ENCODE data around the gene POLR3B.
A peak's percentile ranks its signal among the peaks of the same experiment; 100 is the strongest.

POLR3B gene

GRCh38 chr12:106488884-106489283 is 131.3 kb downstream of the POLR3B start:
- WGBS, 2 experiments, result 49 to 55% methylated on average over 2 of the region's 3 CpGs
- Histone ChIP-seq H3K27me3 (ENCODE audit: control insufficient read depth, insufficient read depth, low read length, poor library complexity, severe bottlenecking) (no peaks in the 10 kb centered on the region), H3K4me1 (ENCODE audit: control insufficient read depth, insufficient read depth, low read length) (peaks cover 51% of the 10 kb centered on the region), H3K36me3 (ENCODE audit: control insufficient read depth, insufficient read depth, low read length) (no peaks in the 10 kb centered on the region), H3K27ac (ENCODE audit: insufficient read depth, low read depth, low read length, poor library complexity, severe bottlenecking) (no peak overlapping the region), H3K9me3 (ENCODE audit: control insufficient read depth, low read length) (no peaks in the 10 kb centered on the region), H3K4me3 (ENCODE audit: insufficient read depth, low read depth, low read length) (no peak overlapping the region)

GRCh38 chr12:106490264-106490663 is 132.7 kb downstream of the POLR3B start:
- 83 to 93% methylated on average over 3 to 5 of the region's 5 CpGs for WGBS, 2 experiments
- Histone ChIP-seq H3K9me3 (ENCODE audit: control insufficient read depth, low read length) (no peaks in the 10 kb centered on the region), H3K4me3 (ENCODE audit: insufficient read depth, low read depth, low read length) (no peak overlapping the region), H3K27ac (ENCODE audit: insufficient read depth, low read depth, low read length, poor library complexity, severe bottlenecking) (no peak overlapping the region), H3K36me3 (ENCODE audit: control insufficient read depth, insufficient read depth, low read length) (no peaks in the 10 kb centered on the region), H3K27me3 (ENCODE audit: control insufficient read depth, insufficient read depth, low read length, poor library complexity, severe bottlenecking) (no peaks in the 10 kb centered on the region), H3K4me1 (ENCODE audit: control insufficient read depth, insufficient read depth, low read length) (peaks cover 62% of the 10 kb centered on the region)

- 100% methylated on average over 2 of the region's 2 CpGs; no CpG with 5 or more reads in 1 of the 2 experiments for WGBS, 2 experiments
- H3K9me3 ChIP-seq (ENCODE audit: control insufficient read depth, low read length), result no peaks in the 10 kb centered on the region
- no peaks in the 10 kb centered on the region for H3K27me3 ChIP-seq (ENCODE audit: control insufficient read depth, insufficient read depth, low read length, poor library complexity, severe bottlenecking)
- no peak overlapping the region for H3K4me3 ChIP-seq (ENCODE audit: insufficient read depth, low read depth, low read length)
- H3K36me3 ChIP-seq (ENCODE audit: control insufficient read depth, insufficient read depth, low read length), result peaks cover 2% of the 10 kb centered on the region
- peak overlapping the region; percentile 89 for H3K27ac ChIP-seq (ENCODE audit: insufficient read depth, low read depth, low read length, poor library complexity, severe bottlenecking)
- H3K4me1 ChIP-seq (ENCODE audit: control insufficient read depth, insufficient read depth, low read length), result peaks cover 74% of the 10 kb centered on the region
Measured at GRCh38 chr12:106492857-106493256, 135.3 kb downstream of the POLR3B start.

GRCh38 chr12:106493531-106493930 is 136.0 kb downstream of the POLR3B start:
- peaks cover 74% of the 10 kb centered on the region for H3K4me1 ChIP-seq (ENCODE audit: control insufficient read depth, insufficient read depth, low read length)
- H3K4me3 ChIP-seq (ENCODE audit: insufficient read depth, low read depth, low read length), result no peak overlapping the region
- peaks cover 4% of the 10 kb centered on the region for H3K36me3 ChIP-seq (ENCODE audit: control insufficient read depth, insufficient read depth, low read length)
- H3K9me3 ChIP-seq (ENCODE audit: control insufficient read depth, low read length), result no peaks in the 10 kb centered on the region
- no peaks in the 10 kb centered on the region for H3K27me3 ChIP-seq (ENCODE audit: control insufficient read depth, insufficient read depth, low read length, poor library complexity, severe bottlenecking)
- H3K27ac ChIP-seq (ENCODE audit: insufficient read depth, low read depth, low read length, poor library complexity, severe bottlenecking), result peak overlapping the region; percentile 89
- 30 to 50% methylated on average over 4 of the region's 4 CpGs for WGBS, 2 experiments

GRCh38 chr12:106495354-106495965 is 137.9 kb downstream of the POLR3B start:
- Histone ChIP-seq H3K9me3 (ENCODE audit: control insufficient read depth, low read length) (no peaks in the 10 kb centered on the region), H3K4me1 (ENCODE audit: control insufficient read depth, insufficient read depth, low read length) (peaks cover 55% of the 10 kb centered on the region), H3K27ac (ENCODE audit: insufficient read depth, low read depth, low read length, poor library complexity, severe bottlenecking) (no peak overlapping the region), H3K27me3 (ENCODE audit: control insufficient read depth, insufficient read depth, low read length, poor library complexity, severe bottlenecking) (no peaks in the 10 kb centered on the region), H3K36me3 (ENCODE audit: control insufficient read depth, insufficient read depth, low read length) (peaks cover 4% of the 10 kb centered on the region), H3K4me3 (ENCODE audit: insufficient read depth, low read depth, low read length) (no peak overlapping the region)
- 83 to 89% methylated on average over 5 of the region's 5 CpGs for WGBS, 2 experiments

GRCh38 chr12:106498056-106498455 is 140.5 kb downstream of the POLR3B start:
- WGBS, 2 experiments, result 92 to 96% methylated on average over 7 of the region's 7 CpGs
- Histone ChIP-seq H3K27me3 (ENCODE audit: control insufficient read depth, insufficient read depth, low read length, poor library complexity, severe bottlenecking) (no peaks in the 10 kb centered on the region), H3K9me3 (ENCODE audit: control insufficient read depth, low read length) (no peaks in the 10 kb centered on the region), H3K4me1 (ENCODE audit: control insufficient read depth, insufficient read depth, low read length) (peaks cover 33% of the 10 kb centered on the region), H3K27ac (ENCODE audit: insufficient read depth, low read depth, low read length, poor library complexity, severe bottlenecking) (no peak overlapping the region), H3K36me3 (ENCODE audit: control insufficient read depth, insufficient read depth, low read length) (peaks cover 4% of the 10 kb centered on the region), H3K4me3 (ENCODE audit: insufficient read depth, low read depth, low read length) (no peak overlapping the region)

GRCh38 chr12:106499628-106500027 is 142.1 kb downstream of the POLR3B start:
- no peak overlapping the region for H3K27ac ChIP-seq (ENCODE audit: insufficient read depth, low read depth, low read length, poor library complexity, severe bottlenecking)
- peaks cover 4% of the 10 kb centered on the region for H3K36me3 ChIP-seq (ENCODE audit: control insufficient read depth, insufficient read depth, low read length)
- H3K27me3 ChIP-seq (ENCODE audit: control insufficient read depth, insufficient read depth, low read length, poor library complexity, severe bottlenecking), result no peaks in the 10 kb centered on the region
- WGBS, 2 experiments, result 88 to 97% methylated on average over 2 of the region's 2 CpGs
- peaks cover 19% of the 10 kb centered on the region for H3K4me1 ChIP-seq (ENCODE audit: control insufficient read depth, insufficient read depth, low read length)
- no peaks in the 10 kb centered on the region for H3K9me3 ChIP-seq (ENCODE audit: control insufficient read depth, low read length)
- no peak overlapping the region for H3K4me3 ChIP-seq (ENCODE audit: insufficient read depth, low read depth, low read length)

- WGBS, 2 experiments, result 77 to 80% methylated on average over 9 of the region's 9 CpGs
- no peaks in the 10 kb centered on the region for H3K36me3 ChIP-seq (ENCODE audit: control insufficient read depth, insufficient read depth, low read length)
- H3K27ac ChIP-seq (ENCODE audit: insufficient read depth, low read depth, low read length, poor library complexity, severe bottlenecking), result no peak overlapping the region
- no peak overlapping the region for H3K4me3 ChIP-seq (ENCODE audit: insufficient read depth, low read depth, low read length)
- peaks cover 8% of the 10 kb centered on the region for H3K4me1 ChIP-seq (ENCODE audit: control insufficient read depth, insufficient read depth, low read length)
- H3K9me3 ChIP-seq (ENCODE audit: control insufficient read depth, low read length), result no peaks in the 10 kb centered on the region
- no peaks in the 10 kb centered on the region for H3K27me3 ChIP-seq (ENCODE audit: control insufficient read depth, insufficient read depth, low read length, poor library complexity, severe bottlenecking)
Measured at GRCh38 chr12:106506691-106507090, 149.1 kb downstream of the POLR3B start.

- WGBS, 2 experiments, result 97 to 100% methylated on average over 1 of the region's 2 CpGs
- H3K27me3 ChIP-seq (ENCODE audit: control insufficient read depth, insufficient read depth, low read length, poor library complexity, severe bottlenecking), result no peaks in the 10 kb centered on the region
- no peaks in the 10 kb centered on the region for H3K9me3 ChIP-seq (ENCODE audit: control insufficient read depth, low read length)
- no peak overlapping the region for H3K4me3 ChIP-seq (ENCODE audit: insufficient read depth, low read depth, low read length)
- H3K4me1 ChIP-seq (ENCODE audit: control insufficient read depth, insufficient read depth, low read length), result peaks cover 8% of the 10 kb centered on the region
- no peak overlapping the region for H3K27ac ChIP-seq (ENCODE audit: insufficient read depth, low read depth, low read length, poor library complexity, severe bottlenecking)
- no peaks in the 10 kb centered on the region for H3K36me3 ChIP-seq (ENCODE audit: control insufficient read depth, insufficient read depth, low read length)
Measured at GRCh38 chr12:106508966-106509365, 151.4 kb downstream of the POLR3B start.

GRCh38 chr12:106511365-106511764 is 153.8 kb downstream of the POLR3B start:
- H3K36me3 ChIP-seq (ENCODE audit: control insufficient read depth, insufficient read depth, low read length), result no peaks in the 10 kb centered on the region
- peaks cover 5% of the 10 kb centered on the region for H3K4me1 ChIP-seq (ENCODE audit: control insufficient read depth, insufficient read depth, low read length)
- 93 to 95% methylated on average over 5 of the region's 5 CpGs for WGBS, 2 experiments
- no peaks in the 10 kb centered on the region for H3K27me3 ChIP-seq (ENCODE audit: control insufficient read depth, insufficient read depth, low read length, poor library complexity, severe bottlenecking)
- no peak overlapping the region for H3K27ac ChIP-seq (ENCODE audit: insufficient read depth, low read depth, low read length, poor library complexity, severe bottlenecking)
- H3K4me3 ChIP-seq (ENCODE audit: insufficient read depth, low read depth, low read length), result no peak overlapping the region
- no peaks in the 10 kb centered on the region for H3K9me3 ChIP-seq (ENCODE audit: control insufficient read depth, low read length)

- Histone ChIP-seq H3K9me3 (ENCODE audit: control insufficient read depth, low read length) (no peaks in the 10 kb centered on the region), H3K27me3 (ENCODE audit: control insufficient read depth, insufficient read depth, low read length, poor library complexity, severe bottlenecking) (no peaks in the 10 kb centered on the region), H3K36me3 (ENCODE audit: control insufficient read depth, insufficient read depth, low read length) (no peaks in the 10 kb centered on the region), H3K27ac (ENCODE audit: insufficient read depth, low read depth, low read length, poor library complexity, severe bottlenecking) (no peak overlapping the region), H3K4me3 (ENCODE audit: insufficient read depth, low read depth, low read length) (no peak overlapping the region), H3K4me1 (ENCODE audit: control insufficient read depth, insufficient read depth, low read length) (no peaks in the 10 kb centered on the region)
- 100% methylated on average over 1 of the region's 1 CpG for WGBS, 2 experiments
Measured at GRCh38 chr12:106517314-106517713, 159.8 kb downstream of the POLR3B start.
